Ishikawa (cell line): ENCODE data around the gene TMEM117.

Experiments
- CEBPB ChIP-seq: IDR thresholded peaks from 2 replicates; pipeline ENCODE4 v1.6.1; 2012
- CREB1 ChIP-seq: IDR thresholded peaks from 2 replicates; pipeline ENCODE4 v1.6.1; 2012; ENCODE audit warnings: low read depth
- EGR1 ChIP-seq: IDR thresholded peaks from 2 replicates; pipeline ENCODE4 v1.6.1; 2012
- EP300 ChIP-seq: IDR thresholded peaks from 2 replicates; pipeline ENCODE4 v1.6.1; 2012; ENCODE audit warnings: borderline replicate concordance
- FOXM1 ChIP-seq: IDR thresholded peaks from 2 replicates; pipeline ENCODE4 v1.6.1; 2012; ENCODE audit warnings: low read depth, borderline replicate concordance
- NFIC ChIP-seq: IDR thresholded peaks from 2 replicates; pipeline ENCODE4 v1.6.1; 2012
- RAD21 ChIP-seq: IDR thresholded peaks from 2 replicates; pipeline ENCODE4 v1.6.1; 2012; ENCODE audit warnings: low read depth
- TAF1 ChIP-seq: IDR thresholded peaks from 2 replicates; pipeline ENCODE4 v1.6.1; 2012; ENCODE audit warnings: low read depth, mild to moderate bottlenecking
- TCF12 ChIP-seq: IDR thresholded peaks from 2 replicates; pipeline ENCODE4 v1.6.1; 2012; ENCODE audit warnings: low read depth
- TEAD4 ChIP-seq: IDR thresholded peaks from 2 replicates; pipeline ENCODE4 v1.6.1; 2012
- YY1 ChIP-seq: IDR thresholded peaks from 2 replicates; pipeline ENCODE4 v1.6.1; 2012; ENCODE audit warnings: low read depth
- ZBTB7A ChIP-seq: IDR thresholded peaks from 2 replicates; pipeline ENCODE4 v1.6.1; 2012; ENCODE audit warnings: low read depth
- TF ChIP-seq, protein P1 (sequence below): IDR thresholded peaks from 2 replicates; pipeline ENCODE4 v1.6.1; 2012; ENCODE audit warnings: low read depth, mild to moderate bottlenecking
- TF ChIP-seq, protein P2 (sequence below): IDR thresholded peaks from 2 replicates; pipeline ENCODE4 v1.6.1; 2012
- TF ChIP-seq, protein P3 (sequence below): IDR thresholded peaks from 2 replicates; pipeline ENCODE4 v1.6.1; 2012

The TMEM117 gene

DNA sequence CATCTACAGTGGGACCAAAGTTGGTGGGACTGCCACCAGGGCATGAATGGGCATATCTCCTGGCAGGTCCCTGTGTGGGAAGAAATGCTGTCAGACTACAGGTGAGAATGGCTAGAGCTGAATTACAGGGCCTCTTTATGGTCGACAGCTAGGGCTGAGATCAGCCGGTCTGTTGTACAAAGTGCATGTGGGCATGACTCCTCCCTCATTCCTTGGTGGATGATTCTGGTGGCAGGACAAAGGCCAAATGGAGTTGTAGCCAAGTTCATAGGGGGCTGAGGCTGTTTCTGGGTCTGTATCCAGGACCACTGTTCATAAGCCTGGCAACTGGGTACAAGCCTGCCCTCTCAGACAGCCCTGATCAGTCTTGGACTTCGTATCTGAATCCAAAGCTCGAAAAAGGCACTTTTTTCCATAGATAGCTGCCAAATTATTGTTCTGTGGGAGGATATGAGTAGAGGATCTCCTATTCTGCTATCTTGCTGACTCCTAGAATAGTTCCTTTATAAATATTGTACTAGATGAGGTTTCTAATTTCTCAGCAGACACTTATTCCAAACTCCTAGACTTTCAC, 460.8 kb downstream of the TMEM117 start:
- TF ChIP-seq TEAD4 (no peak), RAD21 (no peak), YY1 (no peak), EGR1 (no peak), NFIC (no peak), TCF12 (no peak), FOXM1 (no peak), EP300 (no peak), TAF1 (no peak)
- TF ChIP-seq, protein P1, sequence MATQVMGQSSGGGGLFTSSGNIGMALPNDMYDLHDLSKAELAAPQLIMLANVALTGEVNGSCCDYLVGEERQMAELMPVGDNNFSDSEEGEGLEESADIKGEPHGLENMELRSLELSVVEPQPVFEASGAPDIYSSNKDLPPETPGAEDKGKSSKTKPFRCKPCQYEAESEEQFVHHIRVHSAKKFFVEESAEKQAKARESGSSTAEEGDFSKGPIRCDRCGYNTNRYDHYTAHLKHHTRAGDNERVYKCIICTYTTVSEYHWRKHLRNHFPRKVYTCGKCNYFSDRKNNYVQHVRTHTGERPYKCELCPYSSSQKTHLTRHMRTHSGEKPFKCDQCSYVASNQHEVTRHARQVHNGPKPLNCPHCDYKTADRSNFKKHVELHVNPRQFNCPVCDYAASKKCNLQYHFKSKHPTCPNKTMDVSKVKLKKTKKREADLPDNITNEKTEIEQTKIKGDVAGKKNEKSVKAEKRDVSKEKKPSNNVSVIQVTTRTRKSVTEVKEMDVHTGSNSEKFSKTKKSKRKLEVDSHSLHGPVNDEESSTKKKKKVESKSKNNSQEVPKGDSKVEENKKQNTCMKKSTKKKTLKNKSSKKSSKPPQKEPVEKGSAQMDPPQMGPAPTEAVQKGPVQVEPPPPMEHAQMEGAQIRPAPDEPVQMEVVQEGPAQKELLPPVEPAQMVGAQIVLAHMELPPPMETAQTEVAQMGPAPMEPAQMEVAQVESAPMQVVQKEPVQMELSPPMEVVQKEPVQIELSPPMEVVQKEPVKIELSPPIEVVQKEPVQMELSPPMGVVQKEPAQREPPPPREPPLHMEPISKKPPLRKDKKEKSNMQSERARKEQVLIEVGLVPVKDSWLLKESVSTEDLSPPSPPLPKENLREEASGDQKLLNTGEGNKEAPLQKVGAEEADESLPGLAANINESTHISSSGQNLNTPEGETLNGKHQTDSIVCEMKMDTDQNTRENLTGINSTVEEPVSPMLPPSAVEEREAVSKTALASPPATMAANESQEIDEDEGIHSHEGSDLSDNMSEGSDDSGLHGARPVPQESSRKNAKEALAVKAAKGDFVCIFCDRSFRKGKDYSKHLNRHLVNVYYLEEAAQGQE, result no peak

DNA sequence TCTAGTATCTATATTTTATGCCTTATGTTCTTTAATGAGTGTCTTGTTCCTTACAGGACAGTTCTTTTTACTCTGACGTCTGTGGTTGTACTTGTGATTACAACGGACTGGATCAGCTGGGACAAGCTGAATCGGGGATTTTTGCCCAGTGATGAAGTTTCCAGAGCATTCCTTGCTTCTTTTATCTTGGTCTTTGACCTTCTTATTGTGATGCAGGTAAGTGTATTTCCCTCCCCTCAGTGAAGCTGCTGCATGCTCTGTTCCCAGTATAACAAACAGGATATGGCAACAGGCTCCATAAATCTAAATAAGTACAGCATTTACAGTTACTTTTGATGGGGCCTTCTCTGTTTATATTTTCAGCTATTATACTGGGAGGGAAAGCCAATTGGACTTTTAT, 463.6 kb downstream of the TMEM117 start:
- TF ChIP-seq TEAD4 (no peak), FOXM1 (no peak), EP300 (no peak), TAF1 (no peak), CEBPB (no peak), TCF12 (no peak)
- TF ChIP-seq, protein P2, sequence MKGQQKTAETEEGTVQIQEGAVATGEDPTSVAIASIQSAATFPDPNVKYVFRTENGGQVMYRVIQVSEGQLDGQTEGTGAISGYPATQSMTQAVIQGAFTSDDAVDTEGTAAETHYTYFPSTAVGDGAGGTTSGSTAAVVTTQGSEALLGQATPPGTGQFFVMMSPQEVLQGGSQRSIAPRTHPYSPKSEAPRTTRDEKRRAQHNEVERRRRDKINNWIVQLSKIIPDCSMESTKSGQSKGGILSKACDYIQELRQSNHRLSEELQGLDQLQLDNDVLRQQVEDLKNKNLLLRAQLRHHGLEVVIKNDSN, result no peak
- TF ChIP-seq, protein P1, result no peak
- TF ChIP-seq, protein P3, sequence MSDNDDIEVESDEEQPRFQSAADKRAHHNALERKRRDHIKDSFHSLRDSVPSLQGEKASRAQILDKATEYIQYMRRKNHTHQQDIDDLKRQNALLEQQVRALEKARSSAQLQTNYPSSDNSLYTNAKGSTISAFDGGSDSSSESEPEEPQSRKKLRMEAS, result no peak

DNA sequence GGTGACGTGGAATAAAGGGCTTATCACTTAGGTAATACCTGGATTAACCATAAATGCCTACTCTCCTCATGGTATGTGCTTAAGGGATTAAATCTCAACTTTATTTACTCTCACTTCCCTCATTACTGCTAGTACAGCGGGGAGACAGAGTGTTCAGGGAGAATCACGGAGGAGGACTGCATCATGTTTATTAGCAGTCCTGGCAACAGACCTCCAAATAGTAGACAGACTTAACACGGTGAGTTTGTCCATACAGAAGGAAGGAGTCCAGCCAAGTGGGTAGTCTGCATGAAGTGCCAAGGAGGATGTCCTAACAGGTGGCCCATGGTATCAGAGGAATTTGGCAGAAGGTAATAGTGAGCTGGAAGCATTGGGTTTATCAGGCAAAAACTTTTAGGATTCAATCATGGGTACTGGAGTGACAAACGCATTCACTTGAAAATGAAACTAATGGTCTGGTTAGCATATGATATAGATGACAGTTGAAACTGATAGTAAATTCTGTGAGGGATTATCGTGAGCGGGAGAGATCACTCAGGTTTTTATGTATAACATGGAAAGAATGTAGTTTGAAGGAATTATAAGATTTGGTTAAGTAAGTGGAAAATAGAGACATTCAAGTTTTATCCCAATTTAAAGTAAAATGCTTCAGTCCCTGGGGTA, 471.8 kb downstream of the TMEM117 start:
- TF ChIP-seq TCF12, result no peak
- no peak for TF ChIP-seq CREB1
- TF ChIP-seq EGR1, result no peak
- no peak for TF ChIP-seq RAD21
- TF ChIP-seq ZBTB7A, result no peak

DNA sequence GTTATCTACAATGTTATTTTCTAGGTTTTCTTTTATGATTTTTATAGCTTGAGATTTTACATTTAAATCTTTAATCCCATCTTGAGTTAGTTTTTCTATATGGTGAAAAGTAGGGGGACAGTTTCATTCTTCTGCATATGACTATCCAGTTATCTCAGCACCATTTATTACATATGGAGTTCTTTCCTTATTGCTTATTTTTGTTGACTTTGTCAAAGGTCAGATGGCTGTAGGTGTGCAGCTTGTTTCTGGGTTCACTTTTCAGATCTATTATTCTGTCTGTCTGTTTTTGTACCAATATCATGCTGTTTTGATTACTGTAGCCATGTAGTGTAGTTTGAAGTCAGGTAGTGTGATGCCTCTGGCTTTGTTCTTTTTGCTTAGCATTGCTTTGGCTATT, 477.3 kb downstream of the TMEM117 start:
- TF ChIP-seq YY1, result no peak
- no peak for TF ChIP-seq EP300
- no peak for TF ChIP-seq TAF1
- no peak for TF ChIP-seq FOXM1
- no peak for TF ChIP-seq NFIC
- TF ChIP-seq TCF12, result no peak
- TF ChIP-seq ZBTB7A, result no peak
- no peak for TF ChIP-seq CREB1
- TF ChIP-seq, protein P2, result no peak
- no peak for TF ChIP-seq TEAD4
- TF ChIP-seq, protein P1, result no peak
- TF ChIP-seq EGR1, result no peak
- TF ChIP-seq, protein P3, result no peak
- TF ChIP-seq CEBPB, result no peak
- no peak for TF ChIP-seq RAD21
